GM23248 (cell line): ENCODE results near the gene TCF25. TPM values are rescaled to one million over a fixed set of nuclear protein-coding genes. Genes with fewer than 3 reads are reported as not detected.

Experiments used
- DNase-seq: peaks from one replicate; pipeline ENCODE4 v3.0.0-alpha.2; 2015
- H2AFZ ChIP-seq: fragments of 200-600 bp; sonication (generic); 2 replicates; pipeline ENCODE4 v1.6.1; 2016; ENCODE audit warnings: antibody characterized with exemption
- H3F3A ChIP-seq: fragments of 200-600 bp; sonication (generic); 2 replicates; pipeline ENCODE4 v1.6.1; 2016; ENCODE audit warnings: mild to moderate bottlenecking, antibody characterized with exemption, mixed run types; ENCODE audit not compliant: insufficient read depth
- H3K27ac ChIP-seq: fragments of 200-600 bp; sonication (generic); 2 replicates; pipeline ENCODE4 v1.5.1; 2016; ENCODE audit warnings: mild to moderate bottlenecking
- H3K27me3 ChIP-seq: fragments of 200-600 bp; sonication (generic); replicated peaks from 2 replicates; pipeline ENCODE4 v1.6.1; 2016; ENCODE audit warnings: mild to moderate bottlenecking; ENCODE audit not compliant: insufficient read depth
- H3K36me3 ChIP-seq: fragments of 200-600 bp; sonication (generic); 2 replicates; pipeline ENCODE4 v1.6.1; 2016; ENCODE audit warnings: low read depth, mild to moderate bottlenecking
- H3K4me1 ChIP-seq: fragments of 200-600 bp; sonication (generic); 2 replicates; pipeline ENCODE4 v1.6.1; 2016; ENCODE audit warnings: mild to moderate bottlenecking; ENCODE audit not compliant: insufficient read depth
- H3K4me2 ChIP-seq: fragments of 200-600 bp; sonication (generic); one replicate; pipeline ENCODE4 v1.6.1; 2016; ENCODE audit warnings: mild to moderate bottlenecking; ENCODE audit not compliant: unreplicated experiment
- H3K4me3 ChIP-seq: fragments of 200-600 bp; sonication (generic); 2 replicates; pipeline ENCODE4 v1.5.1; 2016; ENCODE audit warnings: mild to moderate bottlenecking
- H3K79me2 ChIP-seq: fragments of 200-600 bp; sonication (generic); 2 replicates; pipeline ENCODE4 v1.6.1; 2016; ENCODE audit warnings: mild to moderate bottlenecking; ENCODE audit not compliant: insufficient read depth
- H3K9ac ChIP-seq: fragments of 200-600 bp; sonication (generic); 2 replicates; pipeline ENCODE4 v1.6.1; 2016; ENCODE audit warnings: mild to moderate bottlenecking
- H3K9me2 ChIP-seq: fragments of 200-600 bp; sonication (generic); 2 replicates; pipeline ENCODE4 v1.6.1; 2016; ENCODE audit warnings: mixed run types, mild to moderate bottlenecking, moderate library complexity; ENCODE audit not compliant: insufficient read depth
- H3K9me3 ChIP-seq: fragments of 200-600 bp; sonication (generic); one replicate; pipeline ENCODE4 v1.6.1; 2017; ENCODE audit warnings: low read depth
- H4K20me1 ChIP-seq: fragments of 200-600 bp; sonication (generic); 2 replicates; pipeline ENCODE4 v1.6.0; 2016; ENCODE audit not compliant: insufficient read depth
- EZH2 ChIP-seq: fragments of 200-600 bp; sonication (generic); IDR thresholded peaks from 2 replicates; pipeline ENCODE4 v1.6.1; 2018; ENCODE audit warnings: antibody characterized with exemption, mild to moderate bottlenecking; ENCODE audit not compliant: insufficient read depth, poor library complexity, severe bottlenecking
- EZH2phosphoT487 ChIP-seq: fragments of 200-600 bp; sonication (generic); IDR thresholded peaks from 2 replicates; pipeline ENCODE4 v1.6.1; 2018; ENCODE audit warnings: antibody characterized with exemption, moderate library complexity, mild to moderate bottlenecking, low read depth; ENCODE audit not compliant: insufficient read depth
- WGBS, 2 experiments: methylation state at CpG; one replicate each; pipeline ENCODE4 v1.1.6; 2015 to 2017; ENCODE audit warnings: low lambda C conversion rate in 2 of 2, low coverage in 1 of 2; ENCODE audit errors: missing lambda C conversion rate in 2 of 2; 5-methylcytosine and 5-hydroxymethylcytosine counted together
- in situ Hi-C: fragments of 300-500 bp; cut with MboI; formaldehyde crosslinking; loops from 2 replicates; pipeline ENCODE4 v1.15.0; 2020
- polyA plus RNA-seq: library from polyadenylated mRNA; unstranded; fragments of >200 nt; fragmentation: Nextera tagmentation; extraction: Ambion mirVana; gene quantifications from 2 replicates; pipeline ENCODE4 v1.2.1, GENCODE V29; 2016
- total RNA-seq: library from RNA; depleted of rRNA; stranded (reverse); fragments of >200 nt; shearing (Covaris generic); gene quantifications from 2 replicates; pipeline ENCODE4 v1.2.3, GENCODE V29; 2014

Gene TCF25
- total and polyA plus RNA-seq, 2 experiments from 2014 or later: 143 to 162 TPM

- Histone ChIP-seq H3K36me3 (peaks cover 13% of the 10 kb centered on the region; the same call in 1 of the 2 replicates), H3K27ac (no peak overlapping the region), H2AFZ (no peak overlapping the region), H4K20me1 (no peaks in the 10 kb centered on the region; the same call in 1 of the 2 replicates), H3K79me2 (peaks cover 9% of the 10 kb centered on the region; the same call in 1 of the 2 replicates), H3K4me3 (no peak overlapping the region), H3F3A (peaks cover 27% of the 10 kb centered on the region), H3K4me2 (no peak overlapping the region), H3K27me3 (no peaks in the 10 kb centered on the region), H3K9me3 (no peaks in the 10 kb centered on the region), H3K9ac (no peak overlapping the region), H3K4me1 (no peaks in the 10 kb centered on the region), H3K9me2 (no peaks in the 10 kb centered on the region)
- DNase-seq: no peak
- WGBS, 2 experiments: 85 to 86% methylated on average over 13 of the region's 13 CpGs
- in situ Hi-C loops: no loop called here
- TF ChIP-seq EZH2phosphoT487: no peak
- TF ChIP-seq EZH2: no peak
Observed at GRCh38 chr16:89936034-89936433, 62.6 kb downstream of the TCF25 start.

- Histone ChIP-seq H4K20me1 (no peaks in the 10 kb centered on the region; the same call in 1 of the 2 replicates), H3K4me1 (no peaks in the 10 kb centered on the region), H2AFZ (no peak overlapping the region), H3K27ac (no peak overlapping the region), H3K79me2 (peaks cover 4% of the 10 kb centered on the region; the same call in 1 of the 2 replicates), H3F3A (peaks cover 22% of the 10 kb centered on the region), H3K4me2 (no peak overlapping the region), H3K36me3 (peaks cover 8% of the 10 kb centered on the region; the same call in 1 of the 2 replicates), H3K9me2 (no peaks in the 10 kb centered on the region), H3K9ac (no peak overlapping the region), H3K9me3 (no peaks in the 10 kb centered on the region), H3K4me3 (no peak overlapping the region), H3K27me3 (no peaks in the 10 kb centered on the region)
- WGBS, 2 experiments: 94% methylated on average over 13 to 14 of the region's 14 CpGs
- no peak for TF ChIP-seq EZH2phosphoT487
- no peak for TF ChIP-seq EZH2
- no peak for DNase-seq
- in situ Hi-C loops: no loop called here
Observed at GRCh38 chr16:89936508-89936907, 63.1 kb downstream of the TCF25 start.

- in situ Hi-C loops: no loop called here
- Histone ChIP-seq H3K4me2 (no peak overlapping the region), H3K79me2 (no peaks in the 10 kb centered on the region), H3K9me2 (no peaks in the 10 kb centered on the region), H3K36me3 (peaks cover 3% of the 10 kb centered on the region; the same call in 1 of the 2 replicates), H3F3A (peaks cover 19% of the 10 kb centered on the region), H3K9me3 (no peaks in the 10 kb centered on the region), H2AFZ (no peak overlapping the region), H3K9ac (no peak overlapping the region), H3K27ac (no peak overlapping the region), H4K20me1 (no peaks in the 10 kb centered on the region), H3K4me1 (no peaks in the 10 kb centered on the region), H3K4me3 (no peak overlapping the region), H3K27me3 (no peaks in the 10 kb centered on the region)
- 93 to 97% methylated on average over 15 to 20 of the region's 20 CpGs for WGBS, 2 experiments
- TF ChIP-seq EZH2phosphoT487: no peak
- TF ChIP-seq EZH2: no peak
- DNase-seq: no peak
Observed at GRCh38 chr16:89936981-89937380, 63.6 kb downstream of the TCF25 start.

- Histone ChIP-seq H3K27me3 (no peaks in the 10 kb centered on the region), H3K4me3 (no peak overlapping the region), H3K9ac (no peak overlapping the region), H3K4me1 (no peaks in the 10 kb centered on the region), H3K9me2 (no peaks in the 10 kb centered on the region), H2AFZ (no peak overlapping the region), H3K9me3 (no peaks in the 10 kb centered on the region), H3K79me2 (no peaks in the 10 kb centered on the region), H3F3A (peaks cover 7% of the 10 kb centered on the region), H3K4me2 (no peak overlapping the region), H3K36me3 (peaks cover 3% of the 10 kb centered on the region; the same call in 1 of the 2 replicates), H3K27ac (no peak overlapping the region), H4K20me1 (no peaks in the 10 kb centered on the region)
- no peak for DNase-seq
- 70 to 71% methylated on average over 20 to 21 of the region's 21 CpGs for WGBS, 2 experiments
- in situ Hi-C loops: no loop called here
- no peak for TF ChIP-seq EZH2phosphoT487
- TF ChIP-seq EZH2: no peak
Observed at GRCh38 chr16:89938175-89938885, 64.9 kb downstream of the TCF25 start.
